ENCODE data around the gene INTS7.

INTS7 gene

GRCh38 chr1:211912844-211913432 is 122.4 kb downstream of the INTS7 start:
- DNase-seq (ENCODE audit: low read depth, low spot score), result no peak
- no peak overlapping the region for H3K27ac ChIP-seq

DNA sequence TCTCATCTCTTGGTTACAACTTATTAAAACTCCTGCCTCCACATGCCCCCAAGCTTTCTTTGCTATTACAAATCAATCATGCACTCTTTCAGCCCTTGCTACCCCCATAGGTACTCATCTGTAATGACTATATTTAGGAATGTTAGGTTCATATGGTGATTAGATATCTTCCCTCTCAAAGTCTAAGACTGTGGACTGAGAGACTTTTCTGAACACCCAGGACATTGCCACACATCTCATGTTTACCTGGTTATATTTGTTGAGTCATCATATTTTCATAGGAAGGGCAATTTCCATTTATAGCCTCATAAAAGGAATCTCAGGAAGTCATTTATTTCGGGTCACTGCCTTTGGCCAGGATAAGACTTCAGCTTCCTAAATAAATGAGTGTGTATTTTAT is 123.3 kb downstream of the INTS7 start:
- no peak for DNase-seq (ENCODE audit: low read depth, low spot score)
- no peak overlapping the region for H3K27ac ChIP-seq

GRCh38 chr1:211910913-211911485 is 124.4 kb downstream of the INTS7 start:
- no peak overlapping the region for H3K27ac ChIP-seq
- DNase-seq (ENCODE audit: low read depth, low spot score), result no peak

DNA sequence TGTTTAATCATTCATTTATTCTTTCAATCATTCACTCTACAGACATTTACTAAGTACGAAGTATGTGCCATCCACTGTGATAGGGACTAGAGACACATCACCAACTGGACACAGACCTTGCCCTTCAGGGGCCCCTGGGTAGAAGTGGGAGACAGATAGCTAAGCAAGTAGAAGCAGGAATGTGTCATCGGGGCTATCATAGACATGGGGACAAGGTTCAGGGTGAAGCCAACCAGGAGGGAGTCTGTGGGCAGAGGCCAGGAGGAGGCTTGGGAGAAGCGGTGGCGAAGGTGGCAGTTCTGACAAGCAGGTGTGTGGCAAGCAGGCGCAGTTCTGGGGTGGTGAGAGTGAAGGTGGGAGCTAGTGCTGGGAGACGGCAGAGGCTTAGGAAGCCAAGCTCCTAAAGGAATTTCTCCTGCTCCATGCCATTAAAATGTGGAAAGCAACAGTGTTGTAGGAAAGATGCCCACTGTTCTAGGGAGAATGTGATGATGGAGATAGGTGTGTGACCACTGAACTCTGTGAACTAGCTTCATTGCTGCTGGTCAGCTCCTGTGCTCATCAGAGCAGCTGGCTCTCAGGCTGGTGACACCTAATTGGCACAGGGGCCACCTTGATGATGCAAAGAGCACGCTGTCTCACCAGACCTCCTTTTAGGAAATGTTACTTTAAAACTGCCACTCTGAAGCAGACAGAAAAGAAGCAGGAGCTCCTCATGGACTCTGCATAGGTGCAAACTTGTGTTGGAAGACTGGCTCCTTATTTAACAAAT is 125.1 kb downstream of the INTS7 start:
- H3K27ac ChIP-seq, result no peak overlapping the region
- DNase-seq (ENCODE audit: low read depth, low spot score), result no peak

DNA sequence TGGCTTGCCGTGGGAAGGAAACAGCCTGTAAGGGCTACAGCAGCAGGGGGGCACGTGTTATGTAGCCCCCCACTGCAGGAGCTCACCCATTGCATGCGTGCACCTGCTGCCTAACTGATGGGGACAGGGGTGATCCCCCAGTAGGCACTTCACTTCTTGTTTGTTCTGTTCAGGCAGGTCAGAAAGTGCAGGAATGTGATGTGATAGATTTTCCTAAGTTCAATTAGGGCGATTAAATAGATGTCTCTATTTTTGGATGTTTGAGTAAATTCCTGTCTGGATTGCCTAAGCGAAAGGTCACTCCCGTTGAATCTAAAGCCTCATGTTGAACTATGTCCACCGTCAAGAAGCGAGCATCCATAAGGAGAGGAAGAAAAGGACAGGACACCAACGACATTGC is 126.0 kb downstream of the INTS7 start:
- no peak for DNase-seq (ENCODE audit: low read depth, low spot score)
- H3K27ac ChIP-seq, result no peak overlapping the region

- no peak for DNase-seq (ENCODE audit: low read depth, low spot score)
- no peak overlapping the region for H3K27ac ChIP-seq
These were observed 126.4 kb downstream of the INTS7 start for GRCh38 chr1:211908951-211909350.

GRCh38 chr1:211908453-211908852 is 126.9 kb downstream of the INTS7 start:
- H3K27ac ChIP-seq, result no peak overlapping the region
- no peak for DNase-seq (ENCODE audit: low read depth, low spot score)

DNA sequence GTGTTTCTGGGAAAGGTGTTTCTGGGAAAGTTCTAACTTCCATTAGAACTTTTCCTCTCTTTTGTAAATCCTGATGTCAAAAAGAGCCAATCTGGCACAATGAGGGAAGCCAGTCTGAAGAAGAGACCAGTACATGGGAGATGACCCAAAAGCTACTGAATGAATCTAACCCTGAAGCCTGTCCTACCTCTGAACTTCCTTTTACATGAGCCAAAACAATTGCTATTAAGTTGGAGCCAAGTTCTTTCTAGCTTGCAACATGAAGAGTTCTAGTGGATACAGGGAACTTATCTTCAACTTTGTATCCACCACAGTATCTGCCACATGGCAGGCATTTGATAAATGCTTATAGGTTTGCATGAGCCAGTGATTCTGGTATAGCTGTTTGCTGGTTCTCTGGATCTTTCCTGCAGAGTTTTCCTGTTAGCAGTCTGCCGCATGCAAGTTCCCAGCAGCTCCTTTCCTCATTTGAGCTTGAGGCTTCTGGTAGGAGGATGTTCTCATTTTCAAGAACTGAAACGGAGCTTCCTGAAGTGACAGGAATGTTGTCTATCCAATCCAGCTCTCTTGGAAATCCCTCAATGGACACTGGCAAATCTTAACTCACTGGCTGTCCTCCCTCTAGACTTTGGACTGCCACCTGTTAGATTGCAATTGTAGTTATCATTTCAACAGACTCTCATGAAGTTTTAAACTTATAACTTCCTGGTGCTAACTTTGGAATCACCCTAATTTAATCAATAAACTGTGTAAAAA is 131.7 kb downstream of the INTS7 start:
- no peak overlapping the region for H3K27ac ChIP-seq
- DNase-seq (ENCODE audit: low read depth, low spot score), result no peak

DNA sequence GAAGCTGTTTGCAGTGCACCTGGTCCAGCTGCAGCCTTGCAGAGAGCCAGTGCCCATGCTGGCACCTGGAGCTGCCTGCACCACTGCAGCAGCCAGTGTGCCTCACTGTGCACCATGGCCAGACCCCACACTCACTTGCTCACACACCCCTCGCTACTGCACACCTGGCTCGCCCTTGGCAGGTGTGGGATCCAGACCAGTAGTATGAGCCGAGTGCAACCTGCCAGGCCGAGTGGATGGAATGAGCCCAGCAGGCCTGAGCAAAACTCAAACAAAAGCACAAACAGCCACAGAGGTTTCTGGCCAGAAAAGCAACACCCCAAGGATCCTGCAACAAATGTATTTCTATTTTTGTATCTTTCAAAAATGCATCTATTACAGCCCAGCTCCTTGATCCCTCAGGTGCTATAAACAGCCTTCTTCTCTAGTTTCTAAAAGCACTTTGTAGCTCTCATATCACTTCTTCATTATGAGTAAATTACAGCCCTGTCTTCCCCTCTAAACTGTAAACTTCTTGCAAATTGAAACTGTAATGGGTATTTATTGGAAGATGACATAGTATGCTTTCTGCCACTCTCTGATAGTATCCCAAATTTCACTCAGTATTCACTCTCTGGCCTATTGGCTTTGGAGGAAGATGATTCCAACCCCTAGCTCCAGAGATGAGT is 132.6 kb downstream of the INTS7 start:
- no peak for DNase-seq (ENCODE audit: low read depth, low spot score)
- no peak overlapping the region for H3K27ac ChIP-seq

- no peak overlapping the region for H3K27ac ChIP-seq
- DNase-seq (ENCODE audit: low read depth, low spot score), result no peak
These were observed 133.4 kb downstream of the INTS7 start for GRCh38 chr1:211901945-211902344.

GRCh38 chr1:211900441-211900840 is 134.9 kb downstream of the INTS7 start:
- no peak overlapping the region for H3K27ac ChIP-seq
- no peak for DNase-seq (ENCODE audit: low read depth, low spot score)

DNA sequence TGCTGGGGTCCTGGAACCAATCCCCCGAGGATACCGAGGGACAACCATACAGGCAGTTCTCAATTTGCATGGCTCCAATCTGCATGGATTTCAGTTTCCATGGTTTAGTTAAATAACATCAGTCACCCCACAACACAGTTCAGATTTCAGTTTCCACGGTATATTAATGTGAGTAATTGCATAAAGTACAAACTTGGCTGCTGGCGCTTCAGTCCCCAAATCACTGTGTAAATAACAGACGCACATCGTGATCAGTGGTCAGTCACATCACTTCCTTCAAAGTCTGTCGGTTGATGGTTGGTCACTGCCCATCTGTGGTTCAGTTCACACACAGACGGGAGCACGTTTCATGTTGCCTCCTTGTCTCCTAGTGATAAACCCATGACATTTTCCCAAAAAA is 138.4 kb downstream of the INTS7 start:
- no peak overlapping the region for H3K27ac ChIP-seq
- no peak for DNase-seq (ENCODE audit: low read depth, low spot score)

DNA sequence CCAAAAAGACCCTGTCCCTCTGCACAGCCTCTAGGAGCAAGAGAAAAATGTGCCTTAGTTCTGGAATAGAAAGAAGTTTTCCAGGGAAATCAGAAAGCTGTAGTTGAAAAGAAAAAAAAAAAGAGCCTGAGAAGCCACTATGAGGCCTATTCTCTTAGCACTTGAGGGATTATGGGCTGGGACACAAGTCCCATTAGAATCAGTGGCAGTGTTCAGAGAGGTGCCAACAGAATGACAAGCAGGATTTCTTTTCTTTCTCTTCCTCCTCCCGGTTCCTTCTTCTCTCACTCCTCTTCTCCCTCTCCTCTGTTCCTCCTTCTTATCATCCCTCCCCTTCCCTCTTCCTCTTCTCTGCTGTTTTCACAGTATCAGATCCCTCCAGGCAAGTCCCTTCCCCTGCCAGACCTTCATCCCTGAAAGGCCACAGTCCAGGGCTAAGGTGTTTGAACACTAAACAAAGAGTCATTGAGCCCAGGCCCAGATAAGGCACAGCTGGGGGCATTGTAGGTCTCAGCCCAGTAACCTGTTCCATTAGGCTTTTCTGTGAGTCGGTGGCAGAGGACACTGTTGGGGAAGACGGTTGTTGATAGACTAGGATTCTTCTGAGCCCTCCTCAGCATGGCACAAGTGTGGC is 140.1 kb downstream of the INTS7 start:
- H3K27ac ChIP-seq, result no peak overlapping the region
- no peak for DNase-seq (ENCODE audit: low read depth, low spot score)

DNA sequence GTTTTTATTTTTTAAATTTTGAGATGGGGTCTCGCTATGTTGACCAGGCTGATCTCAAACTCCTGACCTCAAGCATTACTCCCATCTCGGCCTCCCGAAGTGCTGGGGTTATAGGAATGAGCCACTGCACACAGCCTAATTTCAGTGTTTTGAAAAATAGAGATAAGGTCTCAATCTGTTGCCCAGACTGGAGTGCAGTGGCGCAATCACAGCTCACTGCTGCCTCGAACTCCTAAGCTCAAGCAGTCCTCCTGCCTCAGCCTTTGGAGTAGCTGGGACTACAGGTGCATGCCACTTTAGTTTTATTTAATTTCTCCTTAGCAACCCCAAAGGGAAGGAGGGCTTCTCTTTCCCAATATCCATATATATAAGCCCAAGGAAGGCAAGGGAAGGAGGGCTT is 141.0 kb downstream of the INTS7 start:
- H3K27ac ChIP-seq, result no peak overlapping the region
- DNase-seq (ENCODE audit: low read depth, low spot score), result no peak

DNA sequence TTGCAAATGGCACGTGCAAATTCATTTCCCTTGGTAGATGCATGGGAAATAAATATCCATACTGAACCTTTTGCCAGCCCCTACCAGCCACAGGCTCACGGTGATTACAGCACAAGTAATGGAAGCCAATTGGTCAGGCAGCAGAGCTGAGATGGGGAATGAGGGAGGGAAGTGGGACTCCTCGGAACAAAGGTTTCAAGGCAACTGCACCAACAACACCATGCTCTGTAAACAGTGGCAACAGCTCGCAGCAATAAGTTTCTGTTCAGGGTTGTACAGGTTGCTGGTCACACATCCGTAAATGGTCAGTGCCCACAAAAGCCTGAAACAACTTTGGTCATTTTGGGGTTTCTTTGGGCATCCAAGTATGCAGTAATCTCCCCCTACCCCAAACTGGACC is 142.1 kb downstream of the INTS7 start:
- DNase-seq (ENCODE audit: low read depth, low spot score), result no peak
- H3K27ac ChIP-seq, result no peak overlapping the region

DNA sequence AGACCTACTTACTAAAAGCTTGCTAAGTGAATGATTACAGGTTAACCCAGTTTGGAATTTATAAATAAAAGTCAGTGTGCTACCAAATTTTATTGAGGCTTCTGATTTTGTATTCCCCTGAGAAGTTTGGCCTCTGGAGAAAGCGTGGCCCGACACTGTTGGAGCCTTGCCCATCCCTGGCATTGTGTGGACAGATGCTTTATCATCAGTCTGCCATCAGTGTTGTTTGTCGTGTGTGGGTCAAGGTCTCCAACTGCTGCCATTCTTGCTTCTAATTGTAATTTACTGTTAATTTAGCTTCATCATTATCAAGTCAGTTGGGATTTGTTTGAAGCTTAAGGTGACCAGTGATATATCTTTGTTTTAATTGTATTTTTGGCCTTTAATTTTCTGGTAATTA is 142.8 kb downstream of the INTS7 start:
- DNase-seq (ENCODE audit: low read depth, low spot score), result no peak
- H3K27ac ChIP-seq, result no peak overlapping the region

DNA sequence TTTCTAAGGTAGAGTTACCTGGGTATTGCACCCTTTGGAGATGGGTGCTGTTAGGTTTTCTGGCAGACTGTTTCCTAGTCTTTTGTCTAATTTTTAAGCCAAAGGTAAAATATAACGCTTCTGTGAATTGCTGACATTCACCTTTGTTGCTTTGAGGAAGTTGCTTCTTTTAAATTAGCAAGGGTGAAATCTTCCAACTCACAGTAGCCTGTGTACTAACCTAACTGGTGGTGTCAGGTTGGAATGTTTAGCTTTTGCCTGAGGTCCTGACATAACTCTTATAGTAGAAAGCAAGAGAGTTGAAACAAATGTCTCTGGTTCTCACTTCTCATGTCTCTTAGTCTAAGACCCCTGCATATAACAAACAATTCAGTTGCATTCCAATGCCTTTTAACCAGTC is 143.6 kb downstream of the INTS7 start:
- H3K27ac ChIP-seq, result no peak overlapping the region
- DNase-seq (ENCODE audit: low read depth, low spot score), result no peak

All from epithelial cell of prostate (primary cell).